ENCODE data around the gene IRAK2.
"Not testable (repeated sequence)": the region's sequence is repeated elsewhere in the genome, so short reads cannot be mapped to it uniquely, and the experiment has no call there.

GRCh38 chr3:10158555-10158954 lies 6.2 kb upstream of the IRAK2 start:
- not testable (repeated sequence) for TF ChIP-seq CTCF, POLR2A, POLR2AphosphoS5 (IDR thresholded peaks at IDR 0.05)
